ENCODE results near the gene PDE11A. TPM values are rescaled to one million over a fixed set of nuclear protein-coding genes. Genes with fewer than 3 reads are reported as not detected.

The PDE11A gene
- total RNA-seq, 6 experiments from 2014 or later = 1.2 to 9.4 (median 6.3) TPM

DNA sequence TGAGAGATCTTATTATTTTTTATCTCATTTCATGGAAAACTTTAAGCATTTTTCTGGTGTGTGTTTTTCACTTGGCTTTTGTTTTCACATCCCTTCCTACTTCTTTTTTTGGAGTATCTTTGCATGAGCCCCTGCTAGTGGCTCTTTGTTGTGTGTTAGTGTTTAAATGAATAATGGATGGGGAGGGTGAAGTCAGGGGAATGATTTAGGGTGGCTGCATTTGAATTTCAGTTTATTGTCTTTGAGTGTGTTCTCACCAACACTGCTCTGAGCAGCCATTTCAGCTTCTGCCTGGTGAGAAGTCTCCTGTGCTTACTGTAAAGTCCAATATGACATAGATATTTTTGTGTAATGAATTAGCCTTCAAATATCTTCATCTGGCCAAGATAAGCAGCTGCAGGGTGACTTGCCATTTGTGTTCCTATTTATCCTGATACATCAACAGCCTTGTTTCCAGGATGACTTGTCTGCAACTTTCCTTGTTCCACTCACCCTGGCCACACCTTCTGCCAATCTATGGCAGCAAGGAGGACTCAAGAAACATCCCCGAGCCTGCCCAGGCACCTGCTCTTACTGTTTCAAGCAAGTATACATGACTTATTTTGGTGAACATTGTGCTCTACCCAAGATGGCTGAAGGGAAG, 182.6 kb downstream of the PDE11A start:
- Histone ChIP-seq H3K4me3 (no peak overlapping the region), H3K36me3 (no peaks in the 10 kb centered on the region), H3K4me1 (peaks cover 0 to 29% (median 3%) of the 10 kb centered on the region in 4 donors), H3K9me3 (no peaks in the 10 kb centered on the region), H3K27me3 (no peaks in the 10 kb centered on the region), H3K27ac (peak overlapping the region in 1 of 3 donors; percentile 72)
- ATAC-seq (no peak), DNase-seq (no peak)
- 85% methylated on average over 1 of the region's 1 CpG for WGBS (ENCODE audit: insufficient coverage, low coverage, low lambda C conversion rate, missing lambda C conversion rate)
- intact Hi-C loops (cut with DNase I) = no loop called here
- TF ChIP-seq, protein P1, sequence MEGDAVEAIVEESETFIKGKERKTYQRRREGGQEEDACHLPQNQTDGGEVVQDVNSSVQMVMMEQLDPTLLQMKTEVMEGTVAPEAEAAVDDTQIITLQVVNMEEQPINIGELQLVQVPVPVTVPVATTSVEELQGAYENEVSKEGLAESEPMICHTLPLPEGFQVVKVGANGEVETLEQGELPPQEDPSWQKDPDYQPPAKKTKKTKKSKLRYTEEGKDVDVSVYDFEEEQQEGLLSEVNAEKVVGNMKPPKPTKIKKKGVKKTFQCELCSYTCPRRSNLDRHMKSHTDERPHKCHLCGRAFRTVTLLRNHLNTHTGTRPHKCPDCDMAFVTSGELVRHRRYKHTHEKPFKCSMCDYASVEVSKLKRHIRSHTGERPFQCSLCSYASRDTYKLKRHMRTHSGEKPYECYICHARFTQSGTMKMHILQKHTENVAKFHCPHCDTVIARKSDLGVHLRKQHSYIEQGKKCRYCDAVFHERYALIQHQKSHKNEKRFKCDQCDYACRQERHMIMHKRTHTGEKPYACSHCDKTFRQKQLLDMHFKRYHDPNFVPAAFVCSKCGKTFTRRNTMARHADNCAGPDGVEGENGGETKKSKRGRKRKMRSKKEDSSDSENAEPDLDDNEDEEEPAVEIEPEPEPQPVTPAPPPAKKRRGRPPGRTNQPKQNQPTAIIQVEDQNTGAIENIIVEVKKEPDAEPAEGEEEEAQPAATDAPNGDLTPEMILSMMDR (IDR thresholded peaks at IDR 0.05) = no peak
- no peak for TF ChIP-seq POLR2A (IDR thresholded peaks at IDR 0.05)

DNA sequence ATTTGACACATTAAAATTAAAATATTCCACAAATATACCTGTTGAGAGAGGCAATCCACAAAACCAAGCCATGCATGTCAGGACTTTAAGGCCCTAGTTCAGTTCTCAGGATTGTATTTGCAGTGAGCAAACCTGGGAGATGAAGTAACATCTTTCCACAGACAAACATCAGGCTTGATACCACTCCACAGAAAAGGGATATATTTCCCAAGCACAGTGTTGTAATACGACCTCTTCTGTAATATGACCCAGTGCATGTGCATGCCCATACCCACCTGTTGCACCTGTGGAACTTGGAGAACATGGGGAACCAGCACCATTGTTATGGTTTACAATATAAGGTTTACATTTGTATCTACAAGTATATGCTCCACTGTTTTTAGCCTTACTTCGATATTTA, 184.0 kb downstream of the PDE11A start:
- ATAC-seq (peak; percentile 94 to 99 (median 95)), DNase-seq (peak in 2 of 3 donors; percentile 58 to 72)
- Histone ChIP-seq H3K4me1 (peaks cover 0 to 29% (median 3%) of the 10 kb centered on the region in 4 donors), H3K27me3 (no peaks in the 10 kb centered on the region), H3K9me3 (no peaks in the 10 kb centered on the region), H3K27ac (peak overlapping the region in 2 of 3 donors; percentile 72), H3K36me3 (no peaks in the 10 kb centered on the region), H3K4me3 (no peak overlapping the region)
- TF ChIP-seq, protein P1 (IDR thresholded peaks at IDR 0.05) = no peak
- no peak for TF ChIP-seq POLR2A (IDR thresholded peaks at IDR 0.05)
- intact Hi-C loops (cut with DNase I) = no loop called here
- 48% methylated on average over 2 of the region's 2 CpGs for WGBS (ENCODE audit: insufficient coverage, low coverage, low lambda C conversion rate, missing lambda C conversion rate)

DNA sequence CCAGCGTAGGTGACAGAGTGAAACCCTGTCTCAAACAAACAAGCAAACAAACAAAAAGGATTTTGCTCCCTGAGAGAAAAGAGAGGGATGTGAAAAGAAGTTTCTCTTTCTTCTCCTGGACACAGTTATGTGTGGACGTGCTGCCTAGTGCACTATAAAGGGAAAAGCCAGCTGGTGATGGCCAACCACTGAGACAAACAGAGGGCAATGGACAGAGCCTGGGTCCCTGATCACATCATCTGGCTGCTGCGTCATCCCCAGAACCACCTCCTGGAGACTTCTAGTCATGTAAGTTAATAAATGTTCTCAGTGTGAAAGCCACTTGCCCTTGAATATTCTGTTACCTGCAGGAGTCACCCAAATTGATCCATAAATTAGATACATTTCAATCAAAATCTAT, 184.9 kb downstream of the PDE11A start:
- TF ChIP-seq, protein P1 (IDR thresholded peaks at IDR 0.05) = no peak
- no peak for TF ChIP-seq POLR2A (IDR thresholded peaks at IDR 0.05)
- DNase-seq = no peak
- 41% methylated on average over 3 of the region's 3 CpGs for WGBS (ENCODE audit: insufficient coverage, low coverage, low lambda C conversion rate, missing lambda C conversion rate)
- Histone ChIP-seq H3K4me1 (peaks cover 0 to 35% (median 6%) of the 10 kb centered on the region in 4 donors), H3K27ac (peak overlapping the region in 2 of 3 donors; percentile 72), H3K4me3 (no peak overlapping the region), H3K27me3 (no peaks in the 10 kb centered on the region), H3K36me3 (no peaks in the 10 kb centered on the region), H3K9me3 (no peaks in the 10 kb centered on the region)
- ATAC-seq = peak in 3 of 4 donors; percentile 42 to 54 (median 44)
- intact Hi-C loops (cut with DNase I) = no loop called here

DNA sequence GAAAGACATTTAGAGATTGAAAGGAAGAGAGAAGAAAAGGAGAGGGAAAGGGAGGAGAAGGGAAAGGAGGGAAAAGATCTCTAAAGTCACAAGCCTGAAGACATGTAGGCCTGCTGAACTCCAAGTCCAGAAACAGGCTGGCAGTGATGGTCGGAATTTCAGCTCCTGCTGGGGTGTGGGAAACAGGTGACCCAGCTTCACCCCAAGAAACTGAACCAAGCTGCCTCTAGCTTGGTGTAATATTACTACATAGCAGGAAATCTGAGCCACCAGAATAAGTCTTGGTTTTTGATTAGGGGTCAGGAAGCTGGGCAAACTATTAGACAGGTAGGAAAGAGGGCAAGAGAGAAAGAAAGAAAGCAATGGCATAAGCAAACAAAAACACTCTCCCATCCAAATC, 185.8 kb downstream of the PDE11A start:
- Histone ChIP-seq H3K27me3 (no peaks in the 10 kb centered on the region), H3K4me1 (peaks cover 0 to 44% (median 9%) of the 10 kb centered on the region in 4 donors), H3K9me3 (no peaks in the 10 kb centered on the region), H3K27ac (peak overlapping the region in 2 of 3 donors; percentile 13 to 72), H3K36me3 (no peaks in the 10 kb centered on the region), H3K4me3 (no peak overlapping the region)
- DNase-seq = no peak
- no peak for ATAC-seq
- TF ChIP-seq, protein P1 (IDR thresholded peaks at IDR 0.05) = no peak
- no peak for TF ChIP-seq POLR2A (IDR thresholded peaks at IDR 0.05)
- intact Hi-C loops (cut with DNase I) = no loop called here
- 17% methylated on average over 1 of the region's 1 CpG for WGBS (ENCODE audit: insufficient coverage, low coverage, low lambda C conversion rate, missing lambda C conversion rate)
